ENCODE results near the gene SHE.

Gene SHE

DNA sequence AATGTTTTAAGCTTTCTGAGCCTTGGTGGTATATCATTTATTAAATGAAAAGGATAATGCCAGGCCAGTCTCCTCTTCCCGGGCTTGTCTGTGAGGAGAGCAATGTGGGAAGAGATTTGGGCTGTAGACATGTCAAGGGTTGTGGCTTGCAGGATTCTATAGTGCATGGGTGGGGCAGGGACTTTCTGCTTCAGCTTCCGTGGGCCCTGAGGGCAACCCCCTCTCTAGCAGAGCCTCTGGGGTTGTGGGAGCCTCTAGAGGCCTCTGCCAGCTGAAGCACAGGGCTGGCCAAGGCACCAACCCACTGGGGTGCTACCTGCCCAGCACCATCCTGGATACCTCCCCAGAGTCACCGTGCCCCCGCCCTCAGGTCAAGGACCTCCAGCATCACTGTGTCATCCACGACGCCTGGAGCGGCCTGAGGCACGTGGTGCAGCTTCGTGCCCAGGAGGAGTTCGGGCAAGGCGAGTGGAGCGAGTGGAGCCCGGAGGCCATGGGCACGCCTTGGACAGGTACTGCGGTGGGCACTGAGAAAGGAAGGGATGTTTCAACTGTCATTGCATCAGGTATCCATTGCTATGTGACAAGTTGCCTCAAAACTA is 66.5 kb downstream of the SHE start:
- DNase-seq = no peak
- Histone ChIP-seq H3K27me3 (ENCODE audit: control insufficient read depth in 1 of 2, insufficient read depth in 1 of 2, low read length in 2 of 2) (no peaks in the 10 kb centered on the region), H3K18ac (ENCODE audit: low read depth in 1 of 2, low read length in 2 of 2) (peak overlapping the region in 1 of 2 experiments; percentile 18), H3K23ac (ENCODE audit: low read length in 2 of 2) (no peak overlapping the region), H3K4me1 (ENCODE audit: control insufficient read depth, insufficient read depth, low read depth, low read length) (peaks cover 29% of the 10 kb centered on the region), H2BK12ac (ENCODE audit: low read length in 2 of 2) (peak overlapping the region in 1 of 2 experiments; percentile 21), H2BK5ac (ENCODE audit: low read depth, low read length, poor library complexity, severe bottlenecking) (no peak overlapping the region), H4K91ac (ENCODE audit: low read length) (peak overlapping the region; percentile 23), H2AK5ac (ENCODE audit: low read length, severe bottlenecking) (no peak overlapping the region), H3K9me3 (ENCODE audit: control insufficient read depth, low read length) (no peaks in the 10 kb centered on the region), H4K8ac (ENCODE audit: low read length) (no peak overlapping the region), H2BK120ac (ENCODE audit: low read depth, low read length) (no peak overlapping the region), H2BK15ac (ENCODE audit: low read depth, poor library complexity, severe bottlenecking) (no peak overlapping the region), H3K4ac (ENCODE audit: low read depth in 1 of 2, low read length in 2 of 2) (no peak overlapping the region), H3K4me3 (ENCODE audit: insufficient read depth in 1 of 2, low read depth in 1 of 2, low read length in 2 of 2) (peak overlapping the region in 1 of 2 experiments; percentile 5), H3K27ac (ENCODE audit: low read length, poor library complexity, severe bottlenecking) (no peak overlapping the region), H3K36me3 (ENCODE audit: control insufficient read depth in 1 of 2, insufficient read depth in 2 of 2, low read depth in 1 of 2, low read length in 2 of 2) (peaks cover 10 to 21% of the 10 kb centered on the region in 2 experiments), H3K14ac (ENCODE audit: low read length in 2 of 2) (no peak overlapping the region), H3K4me2 (ENCODE audit: low read length, poor library complexity, severe bottlenecking) (no peak overlapping the region), H2AFZ (ENCODE audit: low read depth, low read length) (no peak overlapping the region), H3K79me1 (replicated peaks; ENCODE audit: low read length, poor library complexity, severe bottlenecking) (no peaks in the 10 kb centered on the region), H3K9ac (ENCODE audit: low read length) (no peak overlapping the region)
- WGBS = 98% methylated on average over 15 of the region's 15 CpGs

DNA sequence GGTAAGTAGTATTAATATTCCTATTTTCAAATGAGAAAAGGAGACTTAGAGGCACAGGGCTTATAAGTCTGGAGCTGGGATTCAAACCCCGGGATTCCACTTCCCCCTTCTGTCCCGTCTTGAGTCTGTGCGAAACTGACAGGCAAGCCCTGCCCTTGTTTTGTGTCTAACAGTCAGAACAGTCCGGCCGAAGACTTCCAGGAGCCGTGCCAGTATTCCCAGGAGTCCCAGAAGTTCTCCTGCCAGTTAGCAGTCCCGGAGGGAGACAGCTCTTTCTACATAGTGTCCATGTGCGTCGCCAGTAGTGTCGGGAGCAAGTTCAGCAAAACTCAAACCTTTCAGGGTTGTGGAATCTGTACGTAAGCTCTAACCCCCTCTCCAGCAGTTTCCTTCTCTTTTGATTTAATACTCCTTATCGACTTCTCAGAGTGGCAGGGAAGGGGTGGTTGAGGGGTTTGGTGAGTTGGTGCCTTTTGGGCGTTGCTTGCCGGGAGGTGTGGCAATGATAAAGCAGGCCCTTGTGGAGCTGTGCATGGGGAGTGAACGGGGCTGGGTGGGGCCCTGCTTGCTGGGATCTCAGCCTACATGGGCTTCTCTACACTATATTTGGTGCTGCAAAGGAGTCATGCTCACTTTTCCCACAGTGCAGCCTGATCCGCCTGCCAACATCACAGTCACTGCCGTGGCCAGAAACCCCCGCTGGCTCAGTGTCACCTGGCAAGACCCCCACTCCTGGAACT is 67.7 kb downstream of the SHE start:
- Histone ChIP-seq H3K9me3 (ENCODE audit: control insufficient read depth, low read length) (no peaks in the 10 kb centered on the region), H4K8ac (ENCODE audit: low read length) (peak overlapping the region; percentile 57), H3K36me3 (ENCODE audit: control insufficient read depth in 1 of 2, insufficient read depth in 2 of 2, low read depth in 1 of 2, low read length in 2 of 2) (peaks cover 10 to 18% of the 10 kb centered on the region in 2 experiments), H3K14ac (ENCODE audit: low read length in 2 of 2) (no peak overlapping the region), H3K23ac (ENCODE audit: low read length in 2 of 2) (no peak overlapping the region), H3K27ac (ENCODE audit: low read length, poor library complexity, severe bottlenecking) (no peak overlapping the region), H2BK15ac (ENCODE audit: low read depth, poor library complexity, severe bottlenecking) (no peak overlapping the region), H4K91ac (ENCODE audit: low read length) (no peak overlapping the region), H2BK12ac (ENCODE audit: low read length in 2 of 2) (peak overlapping the region; percentile 73 to 90), H3K4me3 (ENCODE audit: insufficient read depth in 1 of 2, low read depth in 1 of 2, low read length in 2 of 2) (peak overlapping the region in 1 of 2 experiments; percentile 57), H3K4me1 (ENCODE audit: control insufficient read depth, insufficient read depth, low read depth, low read length) (peaks cover 29% of the 10 kb centered on the region), H3K4me2 (ENCODE audit: low read length, poor library complexity, severe bottlenecking) (no peak overlapping the region), H3K9ac (ENCODE audit: low read length) (peak overlapping the region; percentile 61), H2BK120ac (ENCODE audit: low read depth, low read length) (peak overlapping the region; percentile 21), H3K79me1 (replicated peaks; ENCODE audit: low read length, poor library complexity, severe bottlenecking) (no peaks in the 10 kb centered on the region), H3K18ac (ENCODE audit: low read depth in 1 of 2, low read length in 2 of 2) (no peak overlapping the region), H3K27me3 (ENCODE audit: control insufficient read depth in 1 of 2, insufficient read depth in 1 of 2, low read length in 2 of 2) (no peaks in the 10 kb centered on the region), H2BK5ac (ENCODE audit: low read depth, low read length, poor library complexity, severe bottlenecking) (no peak overlapping the region), H2AFZ (ENCODE audit: low read depth, low read length) (no peak overlapping the region), H3K4ac (ENCODE audit: low read depth in 1 of 2, low read length in 2 of 2) (no peak overlapping the region), H2AK5ac (ENCODE audit: low read length, severe bottlenecking) (no peak overlapping the region)
- peak; percentile 62 for DNase-seq
- 72% methylated on average over 16 of the region's 18 CpGs for WGBS

DNA sequence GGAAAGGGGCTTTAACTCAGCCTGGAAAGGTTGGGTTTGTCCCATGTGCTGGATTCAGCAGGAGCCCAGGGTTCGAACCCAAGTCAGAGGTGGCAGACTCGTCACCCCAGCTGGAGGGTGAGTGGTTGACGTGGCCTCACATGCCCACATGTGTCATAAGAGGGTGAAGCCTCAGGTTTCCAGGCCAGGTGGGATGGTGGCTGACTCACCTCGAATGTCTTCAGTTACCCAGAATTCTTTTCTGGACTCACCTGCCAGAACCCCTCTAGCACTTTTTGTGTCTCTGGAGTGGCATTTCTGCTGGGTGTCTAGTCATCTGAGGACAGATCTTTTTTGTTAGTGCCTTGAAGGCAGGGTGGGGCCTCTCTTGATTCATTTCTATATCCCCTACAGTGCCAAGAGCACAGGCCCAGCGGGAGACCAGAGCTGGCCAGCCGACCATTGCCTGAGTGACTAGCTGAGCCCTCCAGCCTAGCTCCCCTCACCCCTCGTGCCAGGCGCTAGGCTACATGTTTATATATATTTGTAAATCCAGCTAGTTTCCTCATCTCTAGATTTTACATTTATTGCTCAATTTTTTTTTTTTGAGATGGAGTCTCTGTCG is 68.9 kb downstream of the SHE start:
- Histone ChIP-seq H3K4me2 (ENCODE audit: low read length, poor library complexity, severe bottlenecking) (no peak overlapping the region), H3K27ac (ENCODE audit: low read length, poor library complexity, severe bottlenecking) (no peak overlapping the region)

More for the DNA sequence above, 68.9 kb downstream of the SHE start:
- Histone ChIP-seq H3K79me1 (replicated peaks; ENCODE audit: low read length, poor library complexity, severe bottlenecking) (no peaks in the 10 kb centered on the region), H3K18ac (ENCODE audit: low read depth in 1 of 2, low read length in 2 of 2) (peak overlapping the region; percentile 65 to 94), H3K4me1 (ENCODE audit: control insufficient read depth, insufficient read depth, low read depth, low read length) (peaks cover 35% of the 10 kb centered on the region), H2BK12ac (ENCODE audit: low read length in 2 of 2) (peak overlapping the region; percentile 81 to 85), H2BK5ac (ENCODE audit: low read depth, low read length, poor library complexity, severe bottlenecking) (no peak overlapping the region), H3K23ac (ENCODE audit: low read length in 2 of 2) (no peak overlapping the region), H2BK15ac (ENCODE audit: low read depth, poor library complexity, severe bottlenecking) (no peak overlapping the region), H3K14ac (ENCODE audit: low read length in 2 of 2) (peak overlapping the region in 1 of 2 experiments; percentile 82), H2BK120ac (ENCODE audit: low read depth, low read length) (peak overlapping the region; percentile 23), H3K9me3 (ENCODE audit: control insufficient read depth, low read length) (no peaks in the 10 kb centered on the region), H4K8ac (ENCODE audit: low read length) (peak overlapping the region; percentile 79), H2AFZ (ENCODE audit: low read depth, low read length) (no peak overlapping the region), H3K9ac (ENCODE audit: low read length) (no peak overlapping the region), H3K4ac (ENCODE audit: low read depth in 1 of 2, low read length in 2 of 2) (peak overlapping the region; percentile 1 to 64), H3K4me3 (ENCODE audit: insufficient read depth in 1 of 2, low read depth in 1 of 2, low read length in 2 of 2) (no peak overlapping the region), H3K27me3 (ENCODE audit: control insufficient read depth in 1 of 2, insufficient read depth in 1 of 2, low read length in 2 of 2) (no peaks in the 10 kb centered on the region), H4K91ac (ENCODE audit: low read length) (peak overlapping the region; percentile 53), H3K36me3 (ENCODE audit: control insufficient read depth in 1 of 2, insufficient read depth in 2 of 2, low read depth in 1 of 2, low read length in 2 of 2) (peaks cover 13 to 16% of the 10 kb centered on the region in 2 experiments), H2AK5ac (ENCODE audit: low read length, severe bottlenecking) (peak overlapping the region; percentile 13)
- WGBS = 78% methylated on average over 6 of the region's 9 CpGs
- DNase-seq = peak; percentile 49
